HG03558 (cell line): ENCODE data around the gene TUBA1A.
"Not testable (repeated sequence)": the region's sequence is repeated elsewhere in the genome, so short reads cannot be mapped to it uniquely, and the experiment has no call there.

Experiments used
- ATAC-seq: cut with Tn5 transposase; IDR thresholded peaks from one replicate; pipeline ENCODE4 v1.9.1; 2021; ENCODE audit warnings: moderate number of reproducible peaks; ENCODE audit not compliant: unreplicated experiment; ENCODE audit errors: extremely low read depth

Gene TUBA1A

GRCh38 chr12:49201595-49202295, 12.9 kb upstream of the TUBA1A start:
- ATAC-seq, result no peak

GRCh38 chr12:49200919-49201594, 12.2 kb upstream of the TUBA1A start:
- ATAC-seq, result no peak

GRCh38 chr12:49198431-49199155, 9.7 kb upstream of the TUBA1A start:
- no peak for ATAC-seq

GRCh38 chr12:49197256-49197655, 8.4 kb upstream of the TUBA1A start:
- ATAC-seq, result no peak

GRCh38 chr12:49195736-49196135, 6.9 kb upstream of the TUBA1A start:
- ATAC-seq, result no peak

- ATAC-seq, result not testable (repeated sequence)
Measured at GRCh38 chr12:49193746-49194145, 4.9 kb upstream of the TUBA1A start.

- not testable (repeated sequence) for ATAC-seq
Measured at GRCh38 chr12:49191498-49191897, 2.6 kb upstream of the TUBA1A start.

GRCh38 chr12:49190974-49191373, 2.1 kb upstream of the TUBA1A start:
- no peak for ATAC-seq

- no peak for ATAC-seq
Measured at GRCh38 chr12:49189731-49190716, 1.1 kb upstream of the TUBA1A start.

GRCh38 chr12:49188201-49188915, 522 bp downstream of the TUBA1A start:
- ATAC-seq, result peak; percentile 27

- ATAC-seq, result no peak
Measured at GRCh38 chr12:49187184-49187583, 1.7 kb downstream of the TUBA1A start.

GRCh38 chr12:49186307-49186706, 2.6 kb downstream of the TUBA1A start:
- ATAC-seq, result not testable (repeated sequence)

- ATAC-seq, result not testable (repeated sequence)
Measured at GRCh38 chr12:49184697-49185096, 4.2 kb downstream of the TUBA1A start.

GRCh38 chr12:49183214-49183950, 5.5 kb downstream of the TUBA1A start:
- ATAC-seq, result not testable (repeated sequence)

GRCh38 chr12:49174218-49174617, 14.7 kb downstream of the TUBA1A start:
- ATAC-seq, result no peak

GRCh38 chr12:49170924-49171323, 18.0 kb downstream of the TUBA1A start:
- no peak for ATAC-seq

GRCh38 chr12:49165114-49165513, 23.8 kb downstream of the TUBA1A start:
- ATAC-seq, result no peak

GRCh38 chr12:49161901-49162300, 27.0 kb downstream of the TUBA1A start:
- not testable (repeated sequence) for ATAC-seq
